Endometrial microvascular endothelial cells (primary cell): ENCODE results near the gene KRTAP10-3. TPM values are rescaled to one million over a fixed set of nuclear protein-coding genes. Genes with fewer than 3 reads are reported as not detected.
"Not testable (repeated sequence)": the region's sequence is repeated elsewhere in the genome, so short reads cannot be mapped to it uniquely, and the experiment has no call there.

Experiments used
- in situ Hi-C: cut with HindIII; loops from 2 replicates; pipeline ENCODE4 v1.10.0; 2017; ENCODE audit warnings: low sequenced_read_pairs, low pct_unique_long_range_greater_than_20kb; ENCODE audit errors: inconsistent ontology term
- total RNA-seq: library from RNA; depleted of rRNA; stranded (reverse); fragments of >200 nt; gene quantifications from one replicate; pipeline ENCODE4 v1.2.3, GENCODE V29; 2015; ENCODE audit errors: inconsistent ontology term

KRTAP10-3 gene
- total RNA-seq, 1 donor from 2014 or later = not detected

DNA sequence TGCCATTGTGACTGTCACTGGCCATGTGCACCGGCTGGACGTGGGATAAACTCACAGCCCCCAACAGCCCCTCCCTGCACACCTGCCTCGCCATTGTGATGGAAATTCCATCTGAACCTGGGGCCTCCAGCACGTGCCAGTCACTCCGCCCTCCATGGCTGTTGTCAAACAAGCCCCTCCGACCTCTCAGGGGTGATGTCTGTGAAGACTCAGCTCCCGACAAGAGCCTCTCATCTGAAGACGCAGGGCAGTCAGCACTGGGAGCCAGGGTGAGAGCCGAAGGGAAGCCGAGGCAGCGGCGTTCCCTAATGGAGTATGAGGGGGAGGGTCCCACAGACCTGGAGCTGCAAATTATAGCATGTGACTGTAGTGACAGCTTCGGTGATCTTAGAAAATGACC, 5.9 kb downstream of the KRTAP10-3 start:
- in situ Hi-C loops = no loop called here

DNA sequence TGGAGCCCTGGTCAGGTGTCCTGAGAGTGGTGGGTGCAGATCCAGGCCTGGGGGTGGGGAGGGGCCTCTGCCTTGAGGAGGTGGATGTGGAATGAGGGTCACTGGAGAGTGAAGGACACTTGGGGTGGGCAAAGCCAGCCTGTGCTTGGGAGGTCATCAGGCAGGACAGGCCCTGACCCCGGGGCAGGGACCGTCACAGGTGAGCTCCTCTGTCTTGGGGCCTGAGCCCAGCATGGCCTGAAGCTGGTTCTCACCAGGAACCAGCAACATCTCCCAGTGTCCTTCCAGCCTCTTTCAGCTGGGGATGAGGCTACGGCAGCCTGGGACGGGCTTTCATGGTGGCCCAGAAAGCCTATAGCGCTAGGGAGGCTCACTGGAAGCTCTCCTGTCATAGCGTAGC, 6.5 kb downstream of the KRTAP10-3 start:
- in situ Hi-C loops = no loop called here

DNA sequence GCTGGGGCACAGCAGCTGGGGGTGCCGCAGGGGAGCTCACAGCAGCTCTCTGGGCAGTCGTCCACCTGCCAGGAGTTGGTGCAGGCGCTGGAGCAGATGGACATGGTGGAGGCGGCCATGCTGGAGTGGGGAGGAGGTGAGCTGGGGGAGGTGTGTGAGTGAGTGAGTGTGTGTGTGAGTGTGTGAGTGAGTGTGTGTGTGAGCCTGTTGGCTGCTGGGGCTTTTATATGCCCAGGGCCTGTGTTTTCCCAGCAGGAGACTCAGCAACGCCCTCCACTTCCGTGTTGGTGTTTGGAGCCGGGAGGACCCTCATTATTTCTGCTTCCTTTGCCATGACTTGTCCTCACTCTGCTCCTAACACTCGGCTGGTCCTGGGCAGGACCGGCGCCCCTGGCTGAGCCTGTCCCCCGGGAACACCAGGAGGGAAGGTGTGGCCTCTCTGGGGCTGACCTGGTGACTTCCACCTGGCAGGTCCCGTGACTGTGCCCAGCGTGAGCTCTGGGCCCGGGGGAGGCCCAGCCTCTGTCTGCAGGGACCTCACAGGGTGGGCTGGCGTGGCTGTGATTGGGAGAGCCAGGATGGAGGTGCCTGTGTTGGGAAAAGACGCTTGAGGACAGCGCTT, 7.1 kb downstream of the KRTAP10-3 start, which contains the start of gene KRTAP10-2:
Gene KRTAP10-2 (minus strand): TSS at position 166 of the 622 bp plus-strand sequence. CDS start 47 bp downstream, at position 119.
- in situ Hi-C loops = no loop called here

DNA sequence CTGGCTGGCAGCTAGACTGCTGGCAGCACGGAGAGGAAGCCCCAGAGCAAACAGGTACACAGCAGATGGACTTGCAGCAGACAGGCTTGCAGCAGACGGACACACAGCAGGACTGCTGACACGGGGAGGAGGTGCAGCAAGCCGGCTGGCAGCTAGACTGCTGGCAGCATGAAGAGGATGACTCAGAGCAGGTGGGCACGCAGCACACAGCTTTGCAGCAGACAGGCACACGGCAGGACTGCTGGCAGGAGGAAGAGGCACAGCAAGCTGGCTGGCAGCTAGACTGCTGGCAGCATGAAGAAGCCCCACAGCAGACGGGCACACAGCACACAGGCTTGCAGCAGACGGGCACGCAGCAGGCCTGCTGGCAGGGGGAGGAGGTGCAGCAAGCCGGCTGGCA, 7.8 kb downstream of the KRTAP10-3 start:
- in situ Hi-C loops = no loop called here

DNA sequence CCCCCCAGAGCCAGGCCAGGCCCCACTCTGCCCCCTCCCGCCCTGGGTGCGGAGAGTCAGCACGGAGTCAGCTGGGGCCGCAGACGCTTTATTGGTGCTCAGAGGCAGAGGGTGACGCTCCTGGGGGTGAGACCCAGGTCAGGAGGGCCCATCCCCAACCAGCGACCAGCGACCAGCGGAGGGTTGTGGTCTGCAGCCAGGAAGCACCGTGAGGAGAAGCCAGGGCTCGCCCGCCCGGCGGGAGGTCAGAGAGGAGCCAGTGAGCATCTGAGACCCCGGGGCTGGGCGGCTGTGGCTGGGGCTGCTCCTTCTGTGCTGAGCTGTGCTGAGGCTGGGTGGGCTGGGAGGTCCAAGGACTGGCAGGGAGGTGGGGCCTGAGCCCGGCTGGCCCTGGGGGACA, 8.3 kb downstream of the KRTAP10-3 start:
- in situ Hi-C loops = not testable (repeated sequence)

DNA sequence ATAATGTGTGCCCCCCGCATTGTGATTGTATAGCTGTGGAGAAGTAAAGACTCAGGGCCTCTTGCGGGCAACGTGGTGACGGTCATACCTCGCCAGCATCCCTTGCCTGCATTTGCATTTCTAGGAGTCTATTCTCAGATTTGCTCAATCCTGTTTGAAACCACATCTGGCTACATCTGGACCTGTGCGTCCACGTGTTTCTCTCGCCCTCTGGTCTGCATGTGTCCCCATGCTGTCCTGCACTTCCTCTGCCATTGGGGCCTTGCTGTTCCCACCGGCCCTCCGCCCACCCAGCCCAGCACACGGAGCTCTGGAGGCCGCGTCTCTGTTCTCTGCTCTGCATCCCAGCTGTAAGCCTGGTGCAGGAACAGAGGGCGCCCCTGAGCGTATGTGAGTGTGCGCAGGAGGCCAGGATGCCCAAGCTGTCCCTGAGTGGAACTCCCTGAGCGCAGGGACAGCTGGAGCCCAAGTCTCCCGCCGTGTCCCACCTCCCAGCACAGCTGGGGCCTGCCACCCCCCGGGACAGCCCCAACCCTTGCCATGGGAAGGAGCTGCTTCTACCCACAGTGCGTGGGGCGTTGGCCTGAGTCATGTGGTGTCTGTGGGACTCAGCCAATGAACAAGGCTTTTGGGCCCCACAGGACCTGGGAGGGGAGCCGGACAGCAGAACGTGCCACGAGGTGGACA, 8.9 kb downstream of the KRTAP10-3 start:
- in situ Hi-C loops = no loop called here

DNA sequence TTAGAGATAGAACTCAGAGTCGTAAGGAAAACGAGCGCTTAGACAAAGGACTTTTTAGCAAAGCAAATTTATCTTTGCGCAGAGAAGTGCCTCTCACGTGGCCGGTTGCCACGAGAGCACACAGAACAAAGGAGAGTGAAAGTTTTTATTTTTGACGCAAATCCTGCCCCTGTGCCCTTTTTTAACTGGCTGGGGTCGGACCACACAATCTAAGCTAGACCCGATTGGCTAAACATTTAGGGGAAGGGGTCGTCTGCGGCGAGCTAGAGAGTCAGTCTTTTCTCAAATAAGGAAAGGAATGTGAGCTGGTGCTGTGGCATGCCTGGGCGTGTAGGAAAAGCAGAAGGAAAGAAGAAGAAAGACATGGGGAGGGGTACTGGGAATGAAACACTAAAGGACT, 9.7 kb downstream of the KRTAP10-3 start:
- in situ Hi-C loops = no loop called here

DNA sequence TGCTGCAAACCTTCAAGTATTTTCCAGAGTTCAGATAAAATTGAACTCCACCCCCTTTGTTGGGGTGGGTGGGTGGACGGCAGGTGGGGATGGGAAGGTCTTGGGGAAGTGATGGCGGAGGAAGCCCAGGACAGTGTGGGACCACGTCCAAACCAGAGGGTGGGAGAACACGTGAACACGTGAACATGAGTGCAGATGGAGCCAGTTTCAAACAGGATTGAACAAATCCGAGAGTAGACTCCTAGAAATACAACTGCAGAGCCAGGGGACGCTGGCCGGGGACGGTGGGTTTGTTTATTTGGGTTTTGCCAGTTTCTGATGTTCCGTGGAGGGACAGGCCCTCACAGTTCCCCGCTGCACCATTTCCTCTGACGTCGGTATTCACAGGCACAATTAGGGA, 10.2 kb downstream of the KRTAP10-3 start:
- in situ Hi-C loops = no loop called here

DNA sequence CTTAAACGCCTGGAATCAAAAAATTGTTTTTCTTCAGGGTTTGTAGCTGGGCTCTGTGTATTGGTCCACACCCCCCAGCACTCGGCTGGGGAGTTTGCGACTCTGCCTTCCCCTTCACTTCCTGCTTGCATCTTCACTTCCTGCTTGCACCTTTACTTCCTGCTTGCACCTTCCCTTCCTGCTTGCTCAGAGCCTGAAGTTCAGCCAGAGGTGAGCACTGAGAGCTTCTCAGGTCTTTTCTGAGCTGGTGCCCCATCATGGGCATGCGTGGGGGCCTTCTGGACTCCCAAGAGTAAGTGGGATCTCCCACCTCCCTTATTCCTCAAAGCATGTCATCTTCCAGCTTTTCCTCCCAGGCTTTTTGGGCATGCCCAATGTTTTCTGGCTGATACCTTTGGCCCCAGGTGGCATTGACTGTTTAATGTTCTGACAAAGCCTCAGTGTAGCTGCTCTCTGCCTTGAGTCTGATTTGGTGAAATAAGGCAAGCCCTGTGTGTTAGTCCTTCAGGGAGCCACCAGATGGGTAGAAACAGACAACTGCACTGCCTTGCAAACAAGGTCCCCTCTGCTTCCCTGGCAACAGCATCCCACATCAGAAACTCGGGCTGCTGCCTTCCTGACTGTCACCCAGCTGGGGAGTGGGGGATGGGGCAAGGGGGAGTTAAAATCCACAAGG, 10.8 kb downstream of the KRTAP10-3 start:
- in situ Hi-C loops = no loop called here

DNA sequence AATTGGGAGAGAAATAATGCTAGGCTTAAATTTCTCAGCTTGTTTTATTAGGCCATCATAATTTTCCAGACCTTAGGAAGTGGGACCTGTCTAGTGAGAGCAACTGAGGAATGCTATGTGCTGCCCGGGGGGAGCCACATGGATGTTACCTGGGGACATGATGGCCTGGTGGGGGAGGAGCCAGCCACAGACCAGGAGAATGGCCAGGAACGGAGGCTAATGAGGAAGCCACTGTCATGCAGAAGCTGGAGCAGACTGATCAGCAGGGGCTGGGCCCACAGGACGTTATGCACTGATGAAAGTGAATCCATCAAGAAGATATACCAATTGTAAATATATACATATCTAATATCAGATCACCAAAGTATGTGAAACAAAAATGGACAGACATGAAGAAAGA, 14.0 kb downstream of the KRTAP10-3 start:
- in situ Hi-C loops = no loop called here

DNA sequence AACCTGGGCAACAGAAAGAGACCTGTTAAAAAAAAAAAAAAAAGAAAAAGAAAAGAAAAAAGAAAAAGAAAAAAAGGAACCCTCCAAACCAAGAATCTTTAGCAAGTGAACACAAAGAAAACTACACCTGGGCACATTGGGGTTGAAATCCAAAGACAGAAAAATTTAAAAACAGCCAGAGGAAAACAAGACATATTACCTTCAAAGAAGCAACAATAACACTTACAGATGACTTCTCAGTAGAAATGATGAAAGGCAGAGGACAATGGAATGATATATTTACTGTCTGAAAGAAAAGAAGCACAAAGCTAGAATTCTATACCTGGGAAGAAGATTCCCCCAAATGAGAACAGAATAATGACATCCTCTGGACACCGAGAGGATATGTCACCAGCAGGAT, 15.9 kb downstream of the KRTAP10-3 start:
- in situ Hi-C loops = no loop called here

DNA sequence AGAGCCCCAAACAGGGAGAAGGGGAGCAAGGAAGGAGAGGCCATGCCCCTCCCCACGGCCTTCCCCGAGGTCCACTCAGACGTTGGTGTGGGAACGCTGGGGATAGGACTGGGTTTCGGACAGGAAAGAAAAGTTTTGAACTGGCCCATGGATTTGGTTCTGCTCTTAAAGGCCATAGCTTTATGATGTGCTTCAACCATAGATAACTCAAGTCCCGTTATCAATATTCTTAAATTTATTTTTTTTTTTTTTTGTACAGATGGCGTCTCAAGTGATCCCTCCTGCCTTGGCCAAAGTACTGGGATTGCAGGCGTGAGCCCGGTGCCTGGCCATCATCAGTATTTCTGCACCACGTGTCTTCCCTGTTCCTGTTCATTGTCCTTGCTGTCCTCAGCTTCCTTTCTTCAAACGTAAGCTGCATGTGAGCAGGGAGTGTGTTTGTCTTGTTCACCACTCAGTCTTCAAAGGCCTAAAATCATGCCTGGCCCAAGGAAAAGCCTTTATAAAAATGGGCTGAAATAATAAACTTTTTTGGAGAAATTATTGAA, 17.8 kb downstream of the KRTAP10-3 start:
- in situ Hi-C loops = no loop called here

DNA sequence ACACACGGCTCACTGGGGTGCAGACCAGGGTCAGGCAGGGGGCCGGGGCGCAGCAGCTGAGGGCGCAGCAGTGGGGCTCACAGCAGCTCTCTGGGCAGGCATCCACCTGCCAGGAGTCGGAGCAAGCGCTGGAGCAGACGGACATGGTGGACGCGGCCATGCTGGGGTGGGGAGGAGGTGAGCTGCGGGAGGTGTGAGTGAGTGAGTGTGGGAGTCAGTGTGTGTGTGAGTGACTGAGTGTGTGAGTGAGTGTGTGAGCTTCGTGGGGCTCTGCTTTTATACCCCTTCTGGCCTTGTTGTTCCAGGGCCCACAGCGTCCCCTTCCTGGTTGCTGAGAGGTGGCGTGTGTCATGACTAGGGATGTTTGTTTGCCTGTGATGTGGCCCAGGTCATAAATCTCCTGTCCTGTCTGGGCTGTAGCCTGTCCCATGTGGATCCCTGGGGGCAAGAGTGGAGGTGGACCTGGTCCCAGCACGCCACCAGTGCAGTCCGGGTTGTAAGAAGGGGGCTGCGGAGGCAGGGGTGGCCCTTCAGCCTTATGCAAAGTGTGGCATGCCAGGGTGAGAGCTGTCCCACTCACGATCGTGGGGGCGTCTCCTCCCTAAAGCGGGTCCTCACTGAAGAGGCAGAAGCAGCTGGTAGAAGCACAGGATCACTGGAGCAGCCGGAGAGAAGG, 18.5 kb downstream of the KRTAP10-3 start, which contains the start of gene KRTAP10-1:
Gene KRTAP10-1 (minus strand): TSS at position 205 of the 676 bp plus-strand sequence. CDS start 45 bp downstream, at position 160.
- in situ Hi-C loops = no loop called here

DNA sequence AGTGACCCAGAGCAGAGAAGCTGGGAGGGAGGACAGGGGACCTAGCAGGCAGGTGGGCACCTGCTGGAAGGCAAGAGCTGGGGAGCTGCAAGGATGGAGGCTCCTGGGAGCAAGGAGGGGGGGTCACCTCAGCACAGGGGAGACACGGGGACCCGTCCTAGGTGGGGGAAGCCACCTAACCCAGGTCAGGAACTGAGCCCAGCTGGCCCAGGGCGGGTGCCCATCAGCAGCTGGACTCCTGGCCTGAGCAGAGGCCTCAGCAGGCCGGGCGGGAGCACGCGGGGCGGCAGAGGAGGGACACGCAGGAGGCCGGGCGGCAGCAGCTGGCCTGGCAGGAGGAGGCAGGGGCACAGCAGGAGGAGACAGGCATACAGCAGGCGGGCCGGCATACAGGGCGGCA, 19.5 kb downstream of the KRTAP10-3 start:
- in situ Hi-C loops = no loop called here

DNA sequence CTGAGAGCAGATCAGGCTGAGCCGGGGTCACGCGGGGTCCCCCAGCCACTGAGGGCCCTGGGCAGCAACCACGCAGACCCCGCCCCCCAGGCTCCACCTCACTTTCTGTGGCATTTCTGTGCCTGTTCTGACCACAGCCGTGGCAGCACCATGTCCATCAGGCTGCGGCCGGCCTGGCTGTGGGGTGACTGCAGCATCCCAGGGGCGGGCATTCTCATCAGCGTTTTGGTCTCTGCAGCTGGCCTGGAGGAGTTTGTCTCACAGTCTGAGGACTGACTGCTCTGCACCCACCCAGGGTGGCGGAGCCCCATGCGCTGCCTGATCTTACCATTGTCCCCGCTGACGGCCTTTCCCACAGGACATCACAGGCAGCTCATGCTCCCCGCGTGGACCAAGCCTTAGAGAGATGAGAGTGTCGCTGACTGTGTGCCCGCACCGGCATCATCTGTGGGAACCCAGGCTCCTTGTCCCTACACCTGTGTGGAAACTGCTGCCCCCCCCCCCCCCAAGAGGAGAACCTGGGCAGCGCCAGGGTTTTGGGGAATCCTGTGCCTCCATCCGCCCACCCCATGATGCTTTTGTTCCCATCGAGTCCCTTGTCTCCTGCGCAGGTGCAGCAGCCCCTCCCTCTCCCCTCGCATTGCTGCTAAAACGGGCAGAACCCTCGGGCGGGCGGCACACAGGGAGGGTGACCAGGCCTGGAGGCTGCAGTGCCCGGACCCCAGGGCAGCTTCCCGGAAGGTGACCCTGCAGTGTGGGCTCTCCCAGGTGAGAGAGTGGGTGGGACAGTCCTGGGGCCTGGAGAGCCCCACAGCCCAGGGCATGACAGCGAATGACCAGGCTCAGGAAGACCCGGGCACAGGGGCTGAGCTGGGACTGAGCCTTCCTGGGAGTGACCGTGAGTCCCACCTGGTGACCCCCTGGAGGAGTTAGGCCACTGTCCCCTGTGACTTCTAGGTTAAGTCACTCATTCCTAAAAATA, 20.4 kb downstream of the KRTAP10-3 start:
- in situ Hi-C loops = no loop called here

DNA sequence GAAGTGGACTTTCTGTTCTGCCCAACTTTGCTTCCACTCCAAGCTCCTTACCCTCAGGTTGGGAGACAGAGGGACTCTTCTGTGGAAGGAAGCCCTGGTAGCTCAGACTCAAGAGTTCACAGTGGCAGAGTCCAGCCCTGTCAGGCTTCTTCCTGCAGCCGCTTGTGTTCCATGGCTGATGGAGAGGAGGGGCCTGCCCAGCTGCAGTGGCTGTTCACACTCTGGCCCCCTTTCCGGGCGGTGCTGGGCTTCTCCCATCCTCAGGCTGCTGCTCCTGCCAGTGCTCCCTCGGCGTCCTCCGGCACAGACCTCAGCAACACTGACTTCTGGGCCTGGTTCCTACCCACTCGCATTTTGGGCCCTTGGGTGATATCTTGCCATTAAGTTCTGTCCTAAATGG, 22.6 kb downstream of the KRTAP10-3 start:
- in situ Hi-C loops = no loop called here

DNA sequence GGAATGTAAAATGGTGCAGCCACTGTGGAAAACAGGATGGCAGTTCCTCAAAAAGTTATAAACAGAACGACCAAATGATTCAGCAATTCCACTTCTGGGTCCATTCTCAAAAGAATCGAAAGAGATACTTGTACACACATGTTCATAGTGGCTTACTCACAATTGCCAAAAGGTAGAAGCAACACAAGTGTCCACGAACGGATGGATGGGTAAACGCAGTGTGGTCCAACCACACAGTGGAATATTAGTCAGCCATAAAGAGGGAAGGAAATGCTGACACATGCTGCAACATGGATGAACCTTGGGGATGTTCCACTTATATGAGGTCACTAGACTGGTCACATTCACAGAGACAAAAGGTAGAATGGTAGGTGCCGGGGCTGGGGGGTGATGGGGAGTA, 23.9 kb downstream of the KRTAP10-3 start:
- in situ Hi-C loops = no loop called here
